T-helper 2 cell treated with Interferon-gamma antibody and Interleukin-4, amounts not matched to agents 5 μg/mL and 100 μg/mL, for 36 hours (primary cell): ENCODE results near the gene MRLN.
"Not testable (repeated sequence)": the region's sequence is repeated elsewhere in the genome, so short reads cannot be mapped to it uniquely, and the experiment has no call there.

Experiments
- DNase-seq: peaks from one replicate; pipeline ENCODE4 v3.0.0; 2021; ENCODE audit warnings: low spot score
- H3K27ac Mint-ChIP-seq: one replicate; pipeline ENCODE4 v1.8.0; 2021; ENCODE audit warnings: mild to moderate bottlenecking, mixed read lengths
- H3K27me3 Mint-ChIP-seq: one replicate; pipeline ENCODE4 v1.8.0; 2021; ENCODE audit warnings: low read depth, mixed read lengths
- H3K36me3 Mint-ChIP-seq: one replicate; pipeline ENCODE4 v1.8.0; 2021; ENCODE audit warnings: low read depth, mixed read lengths
- H3K4me1 Mint-ChIP-seq: one replicate; pipeline ENCODE4 v1.8.0; 2021; ENCODE audit warnings: low read depth, mixed read lengths
- H3K4me3 Mint-ChIP-seq: one replicate; pipeline ENCODE4 v1.8.0; 2022; ENCODE audit warnings: mild to moderate bottlenecking, moderate library complexity, mixed read lengths
- H3K9me3 Mint-ChIP-seq: one replicate; pipeline ENCODE4 v1.8.0; 2021; ENCODE audit warnings: mixed read lengths

The MRLN gene

GRCh38 chr10:59753267-59753666 lies at the start of gene MRLN:
Gene MRLN, minus strand, starts transcription at chr10:59753455.
- Mint-ChIP-seq H3K36me3 (no peaks in the 10 kb centered on the region), H3K27ac (no peak within 1 kb of the TSS), H3K4me3 (no peak within 1 kb of the TSS), H3K4me1 (no peaks in the 10 kb centered on the region), H3K27me3 (peaks cover 9% of the 10 kb centered on the region), H3K9me3 (no peaks in the 10 kb centered on the region)
- no peak for DNase-seq

GRCh38 chr10:59801171-59801570 lies 47.9 kb upstream of the MRLN start:
- peaks cover 30% of the 10 kb centered on the region for H3K36me3 Mint-ChIP-seq

GRCh38 chr10:59799421-59799820 lies 46.2 kb upstream of the MRLN start:
- Mint-ChIP-seq H3K27ac (no peak overlapping the region), H3K9me3 (no peaks in the 10 kb centered on the region), H3K27me3 (no peaks in the 10 kb centered on the region), H3K36me3 (peaks cover 40% of the 10 kb centered on the region), H3K4me3 (no peak overlapping the region), H3K4me1 (peaks cover 2% of the 10 kb centered on the region)
- no peak for DNase-seq

More at GRCh38 chr10:59801171-59801570, 47.9 kb upstream of the MRLN start:
- Mint-ChIP-seq H3K27me3 (no peaks in the 10 kb centered on the region), H3K4me3 (no peak overlapping the region), H3K9me3 (no peaks in the 10 kb centered on the region), H3K4me1 (peaks cover 2% of the 10 kb centered on the region), H3K27ac (no peak overlapping the region)
- no peak for DNase-seq

DNA sequence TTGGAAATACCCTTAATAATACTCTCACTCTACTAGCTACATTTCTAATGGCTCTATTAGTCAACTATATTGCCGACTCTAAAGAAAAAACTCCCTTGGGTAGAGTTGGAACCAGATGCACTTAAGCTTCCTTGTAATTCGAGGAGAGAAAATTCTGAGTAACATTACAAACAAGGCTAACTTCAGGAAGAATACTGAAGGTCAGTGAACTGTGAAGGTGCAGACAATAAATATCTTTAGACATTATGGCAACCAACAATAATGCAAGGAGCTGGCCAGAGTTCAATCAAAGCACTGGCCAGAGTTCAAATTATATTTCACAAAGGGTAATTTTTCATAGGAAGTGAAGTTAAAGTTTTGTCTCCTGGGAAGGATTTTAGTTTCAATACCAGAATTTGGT lies 40.7 kb upstream of the MRLN start:
- Mint-ChIP-seq H3K4me3 (no peak overlapping the region), H3K4me1 (no peaks in the 10 kb centered on the region), H3K36me3 (peaks cover 46% of the 10 kb centered on the region), H3K27ac (no peak overlapping the region), H3K27me3 (no peaks in the 10 kb centered on the region), H3K9me3 (no peaks in the 10 kb centered on the region)
- DNase-seq = no peak

- DNase-seq = no peak
- Mint-ChIP-seq H3K27me3 (no peaks in the 10 kb centered on the region), H3K27ac (no peak overlapping the region), H3K9me3 (no peaks in the 10 kb centered on the region), H3K4me3 (no peak overlapping the region), H3K36me3 (peaks cover 41% of the 10 kb centered on the region), H3K4me1 (no peaks in the 10 kb centered on the region)
Observed at GRCh38 chr10:59792812-59793211, 39.6 kb upstream of the MRLN start.

DNA sequence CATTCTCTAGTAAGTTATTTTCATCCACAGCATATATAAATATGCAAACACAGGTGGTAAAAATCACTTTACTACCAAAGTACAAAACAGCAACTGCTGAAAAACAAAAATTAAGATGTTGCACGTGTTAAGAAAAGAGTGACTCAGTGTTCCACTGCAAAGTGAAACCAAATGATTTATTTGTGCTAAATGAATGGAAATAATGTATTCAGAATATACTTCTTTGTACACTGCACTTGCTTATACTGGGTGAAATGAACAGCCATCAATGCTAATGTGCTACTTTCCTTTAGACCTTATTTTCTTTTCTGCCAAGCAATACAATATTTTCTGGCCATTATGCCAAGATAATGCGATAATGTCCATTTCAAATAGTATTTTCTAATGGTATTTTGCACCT lies 38.3 kb upstream of the MRLN start:
- Mint-ChIP-seq H3K27me3 (no peaks in the 10 kb centered on the region), H3K36me3 (peaks cover 41% of the 10 kb centered on the region), H3K27ac (no peak overlapping the region), H3K4me1 (no peaks in the 10 kb centered on the region), H3K4me3 (no peak overlapping the region), H3K9me3 (no peaks in the 10 kb centered on the region)
- no peak for DNase-seq

DNA sequence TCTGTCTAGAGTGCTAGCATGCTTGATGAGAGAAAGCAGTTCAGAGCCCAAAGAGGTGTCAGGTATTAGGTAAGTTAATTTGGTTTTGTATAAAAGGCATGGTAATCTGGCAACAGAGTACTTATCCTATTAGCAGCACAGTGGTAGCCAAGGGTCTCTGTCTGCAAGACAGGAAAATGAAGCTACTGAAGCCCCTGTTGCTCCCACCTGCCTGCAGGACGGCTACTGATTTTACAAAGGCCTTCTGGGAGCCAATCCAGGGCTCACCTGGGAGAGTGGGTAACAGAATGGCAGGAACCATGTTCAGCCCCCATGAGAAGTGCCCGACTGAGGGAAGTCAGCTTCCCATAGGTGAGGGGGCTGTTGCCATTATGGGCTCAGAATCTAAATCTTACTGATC lies 36.8 kb upstream of the MRLN start:
- not testable (repeated sequence) for H3K27ac Mint-ChIP-seq, H3K4me3 Mint-ChIP-seq, H3K27me3 Mint-ChIP-seq, H3K9me3 Mint-ChIP-seq, H3K4me1 Mint-ChIP-seq, DNase-seq
- H3K36me3 Mint-ChIP-seq = peaks cover 29% of the 10 kb centered on the region

DNA sequence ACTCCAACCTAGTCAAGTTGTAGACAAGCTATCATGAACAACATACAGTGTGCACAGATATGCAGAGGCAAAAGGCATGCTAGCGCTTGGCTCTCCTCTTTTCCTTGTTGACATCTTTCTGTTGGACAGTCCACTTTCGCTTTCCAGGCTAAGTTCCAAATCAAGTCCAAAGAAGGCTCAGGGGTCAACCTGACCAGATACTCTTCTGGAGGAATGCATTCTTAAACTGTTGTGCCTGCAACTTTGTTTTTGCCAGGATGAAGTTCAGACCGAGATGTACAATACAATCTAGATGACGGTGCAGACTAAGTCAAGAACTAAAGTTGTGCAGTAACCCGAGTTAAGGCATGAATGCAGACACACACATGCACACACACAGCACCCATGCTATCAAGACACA lies 35.7 kb upstream of the MRLN start:
- not testable (repeated sequence) for H3K27me3 Mint-ChIP-seq, H3K4me1 Mint-ChIP-seq, H3K4me3 Mint-ChIP-seq, H3K9me3 Mint-ChIP-seq, H3K27ac Mint-ChIP-seq, DNase-seq
- H3K36me3 Mint-ChIP-seq = peaks cover 19% of the 10 kb centered on the region

DNA sequence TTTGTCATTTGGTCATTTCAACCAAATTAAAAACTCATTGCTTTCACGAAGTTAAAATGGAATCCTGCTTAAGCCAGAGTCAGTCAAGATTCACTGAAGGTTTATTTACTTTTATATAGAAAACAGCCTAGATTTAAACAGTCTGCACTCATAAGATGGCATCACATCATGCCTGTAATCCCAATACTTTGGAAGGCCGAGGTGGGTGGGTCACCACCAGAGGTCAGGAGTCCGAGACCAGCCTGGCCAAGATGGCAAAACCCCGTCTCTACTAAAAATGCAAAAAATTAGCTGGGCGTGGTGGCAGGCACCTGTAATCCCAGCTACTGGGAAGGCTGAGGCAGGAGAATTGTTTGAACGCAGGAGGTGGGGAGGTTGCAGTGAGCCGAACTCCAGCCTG lies 33.8 kb upstream of the MRLN start:
- not testable (repeated sequence) for H3K4me3 Mint-ChIP-seq

GRCh38 chr10:59785476-59785875 lies 32.2 kb upstream of the MRLN start:
- H3K4me1 Mint-ChIP-seq = not testable (repeated sequence)

More for the DNA sequence above, 33.8 kb upstream of the MRLN start:
- H3K4me1 Mint-ChIP-seq, H3K27me3 Mint-ChIP-seq, H3K36me3 Mint-ChIP-seq, H3K27ac Mint-ChIP-seq, H3K9me3 Mint-ChIP-seq, DNase-seq: not testable (repeated sequence)

GRCh38 chr10:59781511-59781910 lies 28.3 kb upstream of the MRLN start:
- H3K36me3 Mint-ChIP-seq = no peaks in the 10 kb centered on the region
- H3K4me3 Mint-ChIP-seq = no peak overlapping the region

More at GRCh38 chr10:59785476-59785875, 32.2 kb upstream of the MRLN start:
- H3K4me3 Mint-ChIP-seq, H3K9me3 Mint-ChIP-seq, H3K27ac Mint-ChIP-seq, H3K36me3 Mint-ChIP-seq, DNase-seq, H3K27me3 Mint-ChIP-seq: not testable (repeated sequence)

GRCh38 chr10:59779756-59780533 lies 26.7 kb upstream of the MRLN start:
- Mint-ChIP-seq H3K27me3 (no peaks in the 10 kb centered on the region), H3K4me3 (no peak overlapping the region), H3K9me3 (no peaks in the 10 kb centered on the region), H3K4me1 (no peaks in the 10 kb centered on the region), H3K27ac (no peak overlapping the region), H3K36me3 (no peaks in the 10 kb centered on the region)
- DNase-seq = no peak

More at GRCh38 chr10:59781511-59781910, 28.3 kb upstream of the MRLN start:
- H3K4me1 Mint-ChIP-seq = no peaks in the 10 kb centered on the region
- H3K27ac Mint-ChIP-seq = no peak overlapping the region
- no peaks in the 10 kb centered on the region for H3K27me3 Mint-ChIP-seq
- H3K9me3 Mint-ChIP-seq = no peaks in the 10 kb centered on the region
- no peak for DNase-seq

DNA sequence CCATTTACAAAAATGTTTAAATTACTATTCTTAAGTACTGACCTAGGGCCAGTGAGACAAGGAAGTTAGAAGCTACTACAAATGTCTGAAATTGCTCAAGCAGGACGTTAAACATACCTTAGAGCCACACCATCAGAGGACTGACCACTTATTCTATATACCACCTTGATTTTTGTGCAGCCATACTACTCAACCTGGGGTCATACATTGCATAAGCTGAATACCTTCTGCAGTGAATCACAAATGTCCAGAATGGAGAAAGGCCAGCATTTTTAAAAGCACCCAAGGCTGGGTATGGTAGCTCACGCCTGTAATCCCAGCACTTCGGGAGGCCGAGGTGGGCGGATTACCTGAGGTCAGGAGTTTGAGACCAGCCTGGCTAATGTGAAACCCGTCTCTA lies 21.2 kb upstream of the MRLN start:
- H3K27ac Mint-ChIP-seq = no peak overlapping the region
- H3K9me3 Mint-ChIP-seq = no peaks in the 10 kb centered on the region
- no peak overlapping the region for H3K4me3 Mint-ChIP-seq
- H3K27me3 Mint-ChIP-seq = peaks cover 4% of the 10 kb centered on the region
- DNase-seq = no peak
- no peaks in the 10 kb centered on the region for H3K4me1 Mint-ChIP-seq
- no peaks in the 10 kb centered on the region for H3K36me3 Mint-ChIP-seq

GRCh38 chr10:59773088-59773487 lies 19.8 kb upstream of the MRLN start:
- H3K36me3 Mint-ChIP-seq = no peaks in the 10 kb centered on the region
- DNase-seq = no peak
- H3K27me3 Mint-ChIP-seq = peaks cover 4% of the 10 kb centered on the region
- H3K4me1 Mint-ChIP-seq = no peaks in the 10 kb centered on the region
- no peaks in the 10 kb centered on the region for H3K9me3 Mint-ChIP-seq
- H3K27ac Mint-ChIP-seq = no peak overlapping the region
- no peak overlapping the region for H3K4me3 Mint-ChIP-seq
